ENCODE results near the gene ACOT8.

GRCh38 chr20:45833883-45834796 lies 23.1 kb downstream of the ACOT8 start:
- TF ChIP-seq CTCF (IDR thresholded peaks at IDR 0.05 in 8 of 11, conservative IDR thresholded peaks at IDR 0.05 in 3 of 11) = no peak
- TF ChIP-seq POLR2A (IDR thresholded peaks at IDR 0.05) = no peak
- TF ChIP-seq POLR2AphosphoS5 (IDR thresholded peaks at IDR 0.05) = peak; percentile 53 to 81 (median 72)

Data from spleen (tissue), 7 donors.